Measurements from ENCODE around the gene MANSC1. TPM values are rescaled to one million over a fixed set of nuclear protein-coding genes. Genes with fewer than 3 reads are reported as not detected.

The MANSC1 gene
- under 1 TPM in 2 of 3 donors, not detected in 1; 0.09 to 0.77 TPM for polyA plus RNA-seq

GRCh38 chr12:12349711-12350665 is at the start of gene MANSC1:
Gene MANSC1 (minus strand): TSS chr12:12350242. CDS start chr12:12343314, 6,928 bp downstream.
- H3K4me3 Mint-ChIP-seq, result peak within 1 kb of the TSS; percentile 64 to 79 (median 68)
- H3K4me1 Mint-ChIP-seq, result peaks cover 17 to 18% of the 10 kb centered on the region in 2 donors
- H3K27me3 Mint-ChIP-seq (ENCODE audit: low read depth in 3 of 3), result peaks cover 0 to 4% (median 0%) of the 10 kb centered on the region in 3 donors
- H3K27ac Mint-ChIP-seq, result peak within 1 kb of the TSS in 5 of 6 donors; percentile 45 to 77 (median 61)
- H3K36me3 Mint-ChIP-seq, result no peaks in the 10 kb centered on the region
- H3K9me3 Mint-ChIP-seq, result no peaks in the 10 kb centered on the region
- peak; percentile 45 to 51 (median 50) for DNase-seq

- no peaks in the 10 kb centered on the region for H3K9me3 Mint-ChIP-seq
- no peak for DNase-seq
- peaks cover 8 to 23% (median 16%) of the 10 kb centered on the region in 3 donors for H3K36me3 Mint-ChIP-seq
- H3K27ac Mint-ChIP-seq, result peak overlapping the region in 1 of 6 donors; percentile 16
- H3K27me3 Mint-ChIP-seq (ENCODE audit: low read depth in 3 of 3), result peaks cover 0 to 4% (median 0%) of the 10 kb centered on the region in 3 donors
- H3K4me3 Mint-ChIP-seq, result no peak overlapping the region
- H3K4me1 Mint-ChIP-seq, result peaks cover 17 to 35% of the 10 kb centered on the region in 2 donors
Measured at GRCh38 chr12:12399161-12399560, 49.1 kb upstream of the MANSC1 start.

DNA sequence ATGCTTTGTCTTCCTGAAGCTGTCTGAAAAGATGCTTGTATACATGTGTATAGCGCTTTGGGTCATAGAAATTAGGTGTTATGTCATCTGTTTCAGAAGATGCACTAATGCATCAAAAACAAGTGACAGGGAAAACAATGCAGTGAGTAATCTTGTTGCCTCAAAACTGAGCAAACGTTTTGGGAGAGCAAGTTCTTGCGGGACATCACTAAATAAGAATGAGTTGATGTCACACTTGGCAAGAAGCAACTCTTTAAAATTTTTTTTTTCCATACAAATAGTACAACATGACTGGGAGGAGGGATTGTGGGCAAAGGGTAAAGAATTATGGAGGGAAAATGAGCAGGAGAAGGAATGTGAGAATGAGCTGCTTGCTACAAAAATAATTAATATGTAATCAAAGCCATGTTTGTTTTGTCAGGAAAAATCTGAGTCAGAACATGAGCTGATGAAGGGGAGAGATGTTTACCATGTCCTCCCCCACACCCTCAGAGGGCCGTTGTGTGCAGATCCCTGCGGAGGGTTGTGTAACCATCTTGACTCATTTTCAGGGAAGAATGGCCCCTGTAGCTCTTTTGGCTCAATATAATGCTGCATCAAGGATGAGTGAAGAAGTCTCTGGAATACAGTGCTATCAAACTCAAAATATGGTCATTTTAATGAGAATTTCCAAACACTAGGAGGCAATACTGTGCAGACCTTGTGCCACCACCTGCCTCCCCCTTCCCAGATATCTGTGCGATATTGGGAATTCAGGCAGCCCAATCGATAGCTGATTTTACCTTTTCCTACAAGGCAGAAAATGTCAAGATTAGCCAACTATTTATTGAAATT is 48.2 kb upstream of the MANSC1 start:
- Mint-ChIP-seq H3K27ac (peak overlapping the region in 1 of 6 donors; percentile 15), H3K4me3 (no peak overlapping the region), H3K27me3 (ENCODE audit: low read depth in 3 of 3) (peaks cover 0 to 4% (median 0%) of the 10 kb centered on the region in 3 donors), H3K4me1 (peaks cover 17 to 35% of the 10 kb centered on the region in 2 donors), H3K9me3 (no peaks in the 10 kb centered on the region), H3K36me3 (peaks cover 8 to 21% (median 16%) of the 10 kb centered on the region in 3 donors)
- no peak for DNase-seq

DNA sequence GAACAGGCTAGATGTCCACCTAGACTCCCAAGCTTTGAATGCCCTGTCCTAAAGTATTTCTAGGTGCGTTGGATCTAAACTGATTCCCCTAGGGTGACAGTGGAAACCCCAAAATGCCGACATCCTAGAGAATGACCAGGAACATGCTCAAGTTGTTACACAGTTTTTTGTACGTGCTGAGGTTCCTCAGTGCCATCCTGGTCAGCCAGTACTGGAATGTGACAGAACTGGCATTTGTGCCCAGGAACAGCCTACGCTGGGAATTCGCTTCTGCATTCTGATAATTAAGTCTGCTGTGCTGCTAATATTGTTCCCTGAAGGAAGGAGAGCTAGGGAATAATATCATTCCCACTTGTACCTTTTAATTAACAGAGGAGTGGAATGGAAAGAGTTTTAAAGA is 47.1 kb upstream of the MANSC1 start:
- Mint-ChIP-seq H3K36me3 (peaks cover 8 to 18% (median 16%) of the 10 kb centered on the region in 3 donors), H3K4me3 (no peak overlapping the region), H3K27me3 (ENCODE audit: low read depth in 3 of 3) (peaks cover 0 to 4% (median 0%) of the 10 kb centered on the region in 3 donors), H3K27ac (no peak overlapping the region), H3K9me3 (no peaks in the 10 kb centered on the region), H3K4me1 (peaks cover 17 to 35% of the 10 kb centered on the region in 2 donors)
- DNase-seq, result no peak

DNA sequence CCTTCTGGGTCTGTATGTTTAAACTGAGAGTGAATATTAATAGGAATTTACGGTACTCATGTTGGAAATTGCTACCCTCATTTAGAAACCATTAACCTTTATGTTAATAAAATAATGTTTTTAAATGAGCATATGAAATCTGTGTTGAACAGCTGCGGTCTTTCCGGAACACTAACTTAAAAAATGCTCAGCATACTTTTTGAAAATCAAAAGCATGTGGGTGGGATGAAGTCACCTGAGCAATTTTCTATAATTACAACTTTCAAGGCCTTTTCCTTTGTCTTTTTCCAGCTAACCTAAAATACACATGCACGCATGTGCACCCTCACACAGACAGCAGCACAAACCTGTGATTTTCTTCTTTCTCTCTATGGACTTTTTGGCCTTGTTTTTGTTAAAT is 46.7 kb upstream of the MANSC1 start:
- H3K27ac Mint-ChIP-seq, result no peak overlapping the region
- H3K36me3 Mint-ChIP-seq, result peaks cover 8 to 16% (median 15%) of the 10 kb centered on the region in 3 donors
- H3K4me3 Mint-ChIP-seq, result no peak overlapping the region
- H3K9me3 Mint-ChIP-seq, result no peaks in the 10 kb centered on the region
- peaks cover 0 to 4% (median 0%) of the 10 kb centered on the region in 3 donors for H3K27me3 Mint-ChIP-seq (ENCODE audit: low read depth in 3 of 3)
- DNase-seq, result no peak
- peaks cover 16 to 35% of the 10 kb centered on the region in 2 donors for H3K4me1 Mint-ChIP-seq

DNA sequence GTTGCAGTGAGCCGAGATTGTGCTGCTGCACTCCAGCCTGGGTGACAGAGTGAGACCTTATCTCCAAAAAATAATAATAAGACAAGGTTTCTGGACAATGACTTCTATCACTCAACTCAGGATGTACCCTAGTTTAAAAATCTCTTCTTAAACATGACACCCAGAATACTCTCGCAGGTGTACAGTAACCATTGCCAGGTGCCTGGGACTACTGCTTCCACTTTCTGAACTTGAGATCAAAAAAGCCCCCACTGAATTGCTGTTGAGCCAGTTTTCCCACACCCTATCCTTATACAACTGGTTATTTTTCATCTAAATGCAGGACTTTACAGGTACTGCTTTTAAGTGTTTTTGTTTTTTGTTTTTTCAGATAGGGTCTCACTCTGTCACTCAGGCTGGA is 43.1 kb upstream of the MANSC1 start:
- no peak for DNase-seq
- Mint-ChIP-seq H3K36me3 (peaks cover 12 to 23% (median 12%) of the 10 kb centered on the region in 3 donors), H3K4me1 (peaks cover 1 to 20% of the 10 kb centered on the region in 2 donors), H3K4me3 (no peak overlapping the region), H3K27ac (no peak overlapping the region), H3K9me3 (no peaks in the 10 kb centered on the region), H3K27me3 (ENCODE audit: low read depth in 3 of 3) (peaks cover 0 to 4% (median 2%) of the 10 kb centered on the region in 3 donors)

DNA sequence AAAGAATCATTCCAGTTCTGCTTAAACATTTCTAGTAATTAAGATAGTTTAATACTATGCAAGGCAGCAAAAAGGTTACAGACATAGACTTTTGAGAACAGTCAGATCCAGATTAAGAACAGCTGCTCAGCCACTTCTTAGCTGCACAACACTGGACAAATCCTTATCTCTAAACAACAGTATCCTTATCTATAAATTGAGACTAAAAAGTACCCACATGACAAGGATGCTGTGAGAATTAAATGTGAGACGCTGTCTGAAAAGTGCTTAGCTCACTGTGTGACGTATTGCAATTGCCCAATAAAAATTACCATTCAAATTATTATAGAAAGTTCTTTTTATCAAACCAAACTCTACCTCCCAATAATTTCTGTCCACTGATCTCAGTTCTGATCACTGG is 42.4 kb upstream of the MANSC1 start:
- peaks cover 0 to 5% (median 2%) of the 10 kb centered on the region in 3 donors for H3K27me3 Mint-ChIP-seq (ENCODE audit: low read depth in 3 of 3)
- no peaks in the 10 kb centered on the region for H3K9me3 Mint-ChIP-seq
- peaks cover 12 to 21% (median 15%) of the 10 kb centered on the region in 3 donors for H3K36me3 Mint-ChIP-seq
- no peak overlapping the region for H3K4me3 Mint-ChIP-seq
- no peak for DNase-seq
- no peak overlapping the region for H3K27ac Mint-ChIP-seq
- peaks cover 7 to 27% of the 10 kb centered on the region in 2 donors for H3K4me1 Mint-ChIP-seq

- Mint-ChIP-seq H3K4me1 (peaks cover 46 to 66% of the 10 kb centered on the region in 2 donors), H3K27ac (peak overlapping the region in 5 of 6 donors; percentile 60 to 80 (median 69)), H3K4me3 (peak overlapping the region in 1 of 5 donors; percentile 20), H3K27me3 (ENCODE audit: low read depth in 3 of 3) (peaks cover 2 to 9% (median 6%) of the 10 kb centered on the region in 3 donors), H3K36me3 (peaks cover 7 to 26% (median 24%) of the 10 kb centered on the region in 3 donors), H3K9me3 (no peaks in the 10 kb centered on the region)
- DNase-seq, result no peak
Measured at GRCh38 chr12:12387501-12387900, 37.5 kb upstream of the MANSC1 start.

DNA sequence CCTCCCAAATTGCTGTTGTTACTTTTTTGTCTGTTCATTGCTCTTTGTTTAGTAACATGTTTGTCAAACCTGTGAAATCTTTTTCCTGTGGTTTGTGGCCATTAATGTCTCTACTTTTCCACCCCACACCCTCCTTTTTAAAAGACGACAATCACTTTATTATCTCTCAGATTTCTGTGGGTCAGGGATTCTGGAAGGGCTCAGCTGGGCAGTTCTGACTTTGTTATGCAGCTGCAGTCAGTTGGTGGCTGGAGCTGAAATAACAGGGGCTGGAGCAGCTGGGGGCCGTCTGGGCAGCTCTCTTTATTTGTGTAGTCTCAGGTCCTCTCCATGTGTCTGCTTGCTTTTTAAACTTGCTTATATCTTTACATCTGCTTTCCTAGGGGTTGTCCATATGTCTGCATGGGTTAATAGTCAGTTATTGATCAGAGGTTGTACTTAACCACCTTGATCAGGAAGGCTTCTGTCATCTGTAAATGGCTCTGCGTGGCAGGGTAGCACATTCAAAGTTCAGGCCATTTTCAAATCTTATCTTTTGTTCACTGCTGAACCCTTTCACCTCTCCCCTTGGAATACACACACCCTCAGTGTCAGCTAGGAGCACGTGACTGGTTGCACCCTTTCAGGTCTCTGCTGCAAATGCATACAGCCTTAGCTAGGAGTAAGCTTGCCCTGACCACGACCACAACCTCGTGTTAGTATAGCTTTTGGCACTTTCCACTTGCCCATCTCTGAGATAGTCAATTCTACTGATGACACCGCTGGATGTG is 34.7 kb upstream of the MANSC1 start:
- DNase-seq, result peak; percentile 63 to 73 (median 71)
- H3K36me3 Mint-ChIP-seq, result peaks cover 3 to 33% (median 24%) of the 10 kb centered on the region in 3 donors
- no peaks in the 10 kb centered on the region for H3K9me3 Mint-ChIP-seq
- H3K27ac Mint-ChIP-seq, result peak overlapping the region; percentile 92 to 99 (median 96)
- peaks cover 68 to 88% of the 10 kb centered on the region in 2 donors for H3K4me1 Mint-ChIP-seq
- H3K4me3 Mint-ChIP-seq, result peak overlapping the region; percentile 68 to 85 (median 80)
- H3K27me3 Mint-ChIP-seq (ENCODE audit: low read depth in 3 of 3), result peaks cover 8 to 17% (median 13%) of the 10 kb centered on the region in 3 donors

DNA sequence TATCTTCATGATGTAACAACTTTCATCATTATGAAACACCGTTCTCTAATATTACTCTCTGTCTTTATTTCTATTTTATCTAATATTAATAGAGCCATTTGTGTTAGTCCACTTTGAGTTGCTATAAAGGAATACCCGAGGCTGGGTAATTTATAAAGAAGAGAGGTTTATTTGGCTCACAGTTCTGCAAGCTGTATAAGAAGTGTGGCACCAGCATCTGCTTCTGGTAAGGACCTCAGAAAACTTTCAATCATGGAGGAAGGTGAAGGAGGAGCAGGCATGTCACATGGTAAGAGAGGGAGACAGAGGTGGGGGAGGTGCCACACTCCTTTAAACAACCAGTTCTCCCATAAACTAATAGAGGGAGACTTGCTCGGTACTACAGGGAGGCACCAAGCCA is 31.9 kb upstream of the MANSC1 start:
- Mint-ChIP-seq H3K4me1 (peaks cover 78 to 95% of the 10 kb centered on the region in 2 donors), H3K36me3 (peaks cover 3 to 25% (median 18%) of the 10 kb centered on the region in 3 donors), H3K4me3 (no peak overlapping the region), H3K27ac (peak overlapping the region in 5 of 6 donors; percentile 62 to 99 (median 94)), H3K9me3 (no peaks in the 10 kb centered on the region), H3K27me3 (ENCODE audit: low read depth in 3 of 3) (peaks cover 6 to 17% (median 13%) of the 10 kb centered on the region in 3 donors)
- DNase-seq, result no peak

- Mint-ChIP-seq H3K36me3 (peaks cover 3 to 24% (median 21%) of the 10 kb centered on the region in 3 donors), H3K4me3 (peak overlapping the region in 2 of 5 donors; percentile 0 to 25), H3K4me1 (peaks cover 76 to 93% of the 10 kb centered on the region in 2 donors), H3K27me3 (ENCODE audit: low read depth in 3 of 3) (peaks cover 6 to 17% (median 13%) of the 10 kb centered on the region in 3 donors), H3K27ac (peak overlapping the region; percentile 92 to 99 (median 96)), H3K9me3 (no peaks in the 10 kb centered on the region)
- no peak for DNase-seq
Measured at GRCh38 chr12:12380949-12381593, 31.0 kb upstream of the MANSC1 start.
